Astrocyte (in vitro differentiated cells and primary cell): ENCODE data around the gene TMEM141.
"Not testable (repeated sequence)": the region's sequence is repeated elsewhere in the genome, so short reads cannot be mapped to it uniquely, and the experiment has no call there.

Experiments used
- CTCF ChIP-seq: IDR thresholded peaks from 2 replicates; pipeline ENCODE4 v1.5.1; 2011; ENCODE audit warnings: low read depth, mild to moderate bottlenecking, inconsistent platforms, low read length, moderate library complexity; ENCODE audit not compliant: insufficient read depth
- EZH2 ChIP-seq: IDR thresholded peaks from 2 replicates; pipeline ENCODE4 v1.6.1; 2012; ENCODE audit warnings: mild to moderate bottlenecking, low read length, inconsistent platforms; ENCODE audit not compliant: insufficient read depth

GRCh38 chr9:136796775-136797347 lies 5.7 kb downstream of the TMEM141 start:
- TF ChIP-seq CTCF, EZH2: not testable (repeated sequence)
